ENCODE data around the gene PSIP1.
A peak's percentile ranks its signal among the peaks of the same experiment; 100 is the strongest.
"Not testable (repeated sequence)": the region's sequence is repeated elsewhere in the genome, so short reads cannot be mapped to it uniquely, and the experiment has no call there.

PSIP1 gene

DNA sequence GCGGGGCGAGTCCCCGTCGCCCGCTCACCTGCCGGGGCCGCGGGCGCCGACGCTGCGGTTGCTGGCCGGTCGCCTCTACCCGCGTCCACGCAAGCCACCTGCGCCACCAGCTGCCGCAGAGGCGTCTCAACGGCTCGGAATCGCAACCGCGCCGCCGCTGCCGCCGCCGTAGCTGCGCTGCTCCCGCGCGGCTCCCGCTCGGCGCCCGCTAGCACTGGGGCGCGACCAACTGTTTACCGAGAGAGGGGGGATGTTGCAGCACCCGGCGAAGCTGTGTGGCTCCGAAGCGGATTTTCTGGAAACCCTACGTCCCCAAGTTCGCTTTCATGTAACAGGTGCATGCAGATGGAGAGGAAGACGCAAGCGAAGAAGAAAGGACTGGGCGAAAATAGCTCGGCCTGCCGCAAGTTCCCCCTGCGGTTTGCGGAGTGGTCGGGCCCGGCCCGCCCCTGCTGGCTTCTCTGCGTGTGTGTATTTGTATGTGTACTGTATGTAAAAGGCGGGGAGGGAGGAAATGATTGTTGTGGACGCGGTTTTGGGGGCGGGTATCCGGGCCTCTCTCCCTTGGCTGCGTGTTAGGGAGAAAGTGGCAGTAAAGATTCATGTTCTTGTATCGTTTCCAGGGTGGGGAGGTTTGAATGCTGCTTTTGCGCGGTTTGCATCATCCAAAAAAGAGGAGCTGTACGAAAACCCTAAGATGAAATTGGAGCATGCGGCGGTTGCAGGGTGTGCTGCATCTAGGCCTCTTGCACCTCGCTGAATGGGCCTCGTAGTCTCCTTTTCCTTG, at the start of gene PSIP1:
Gene PSIP1 (minus strand): TSS at position 182 of the 787 bp plus-strand sequence. CDS start 782 bp downstream, outside the sequence.
- DNase-seq (ENCODE audit: low read depth): peak; percentile 70

- no peak for DNase-seq (ENCODE audit: low read depth)
These were observed 42.7 kb upstream of the PSIP1 start for GRCh38 chr9:15553528-15553898.

DNA sequence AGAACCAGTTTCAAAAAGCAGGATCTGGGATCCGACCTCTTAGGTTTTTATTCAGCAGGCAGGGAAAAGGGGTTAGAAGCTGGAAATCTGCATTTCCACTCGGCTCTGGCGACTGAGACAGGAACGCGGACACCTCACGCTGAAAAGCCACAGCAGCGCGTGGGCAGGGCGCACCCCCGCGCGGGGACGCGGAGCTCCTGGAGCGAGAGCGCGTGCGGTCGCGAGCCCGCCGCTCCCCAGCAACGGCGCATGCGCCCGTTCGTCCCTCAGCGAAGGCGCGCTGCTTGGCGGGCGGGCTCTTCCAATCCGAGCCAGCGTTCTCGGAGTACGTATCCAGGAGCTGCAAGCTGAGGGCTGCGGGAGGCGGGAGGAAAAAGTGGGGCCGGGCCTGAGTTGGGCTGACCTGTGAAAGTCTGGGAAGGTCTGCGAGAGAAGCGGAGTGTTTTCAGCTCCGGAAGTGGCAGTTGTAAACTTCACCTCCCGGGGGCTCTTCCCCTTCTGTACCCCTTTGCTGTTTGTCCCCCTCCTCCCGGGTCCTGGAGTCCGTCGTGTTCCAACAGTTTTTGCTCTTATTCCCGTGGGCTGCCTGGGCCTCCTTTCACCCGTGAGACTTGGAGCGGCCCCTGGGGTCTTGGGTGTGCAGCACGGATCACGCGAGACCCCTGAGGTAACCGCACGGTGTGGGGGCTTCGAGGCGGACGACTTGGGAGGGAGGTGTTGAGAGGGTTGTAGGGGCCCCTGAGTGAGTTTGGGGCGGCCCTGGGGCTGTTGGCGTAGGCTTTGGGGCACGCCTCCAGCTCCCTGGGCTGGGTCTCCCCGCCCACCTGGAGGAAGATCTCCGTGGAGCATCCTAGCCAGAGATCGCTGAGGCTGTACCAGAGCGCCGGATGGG, 42.1 kb upstream of the PSIP1 start, which contains the start of gene CCDC171:
Gene CCDC171 (plus strand): TSS at position 408 of the 892 bp plus-strand sequence. CDS start 11,046 bp downstream, outside the sequence.
- DNase-seq (ENCODE audit: low read depth): peak; percentile 72

GRCh38 chr9:15549611-15550010, 38.8 kb upstream of the PSIP1 start:
- DNase-seq (ENCODE audit: low read depth): no peak

DNA sequence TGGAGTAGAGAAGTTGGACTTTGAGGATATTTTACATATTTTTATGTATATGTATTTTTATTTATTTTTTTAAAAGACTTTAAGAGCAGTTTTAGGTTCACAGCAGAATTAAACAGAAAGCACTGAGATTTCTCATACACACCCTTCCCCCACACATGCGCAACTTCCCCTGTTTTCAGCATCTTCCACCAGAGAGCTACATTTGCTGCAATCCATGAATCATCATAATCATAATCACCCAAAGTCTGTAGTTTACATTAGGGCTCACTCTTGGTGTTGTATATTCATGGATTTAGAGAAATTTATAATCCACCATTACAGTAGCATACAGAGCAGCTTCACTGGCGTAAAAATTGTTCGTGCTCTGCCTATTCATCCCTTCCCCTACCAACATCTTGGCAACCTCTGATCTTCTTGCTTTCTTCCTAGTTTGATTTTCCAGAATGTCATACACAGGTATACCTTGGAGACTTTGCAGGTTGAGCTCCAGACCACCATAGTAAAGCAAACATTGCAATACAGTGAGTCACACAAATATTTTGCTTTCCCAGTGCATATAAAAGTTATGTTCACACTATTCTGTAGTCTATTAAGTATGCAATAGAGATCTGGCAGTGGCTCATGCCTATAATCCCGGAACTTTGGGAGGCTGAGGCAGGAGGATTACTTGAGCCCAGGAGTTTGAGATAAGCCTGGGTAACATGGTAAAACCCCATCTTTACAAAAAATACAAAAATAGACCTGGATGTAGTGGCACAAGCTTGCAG, 32.5 kb upstream of the PSIP1 start:
- no peak for DNase-seq (ENCODE audit: low read depth)

DNA sequence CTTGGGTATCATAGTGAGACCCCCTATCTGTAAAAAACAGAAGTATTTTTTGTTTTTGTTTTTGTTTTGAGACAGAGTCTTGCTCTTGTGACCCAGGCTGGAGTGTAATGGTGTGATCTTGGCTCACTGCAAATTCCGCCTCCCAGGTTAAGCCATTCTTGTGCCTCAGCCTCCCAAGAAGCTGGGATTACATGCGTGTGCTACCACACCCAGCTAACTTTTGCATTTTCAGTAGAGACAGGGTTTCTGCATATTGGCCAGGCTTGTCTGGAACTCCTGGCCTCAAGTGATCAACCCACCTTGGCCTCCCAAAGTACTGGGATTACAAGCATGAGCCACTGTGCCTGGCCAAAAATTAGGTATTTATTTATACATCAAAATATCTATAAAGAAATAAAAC, 31.9 kb upstream of the PSIP1 start:
- no peak for DNase-seq (ENCODE audit: low read depth)

- no peak for DNase-seq (ENCODE audit: low read depth)
These were observed 31.1 kb upstream of the PSIP1 start for GRCh38 chr9:15541872-15542271.

DNA sequence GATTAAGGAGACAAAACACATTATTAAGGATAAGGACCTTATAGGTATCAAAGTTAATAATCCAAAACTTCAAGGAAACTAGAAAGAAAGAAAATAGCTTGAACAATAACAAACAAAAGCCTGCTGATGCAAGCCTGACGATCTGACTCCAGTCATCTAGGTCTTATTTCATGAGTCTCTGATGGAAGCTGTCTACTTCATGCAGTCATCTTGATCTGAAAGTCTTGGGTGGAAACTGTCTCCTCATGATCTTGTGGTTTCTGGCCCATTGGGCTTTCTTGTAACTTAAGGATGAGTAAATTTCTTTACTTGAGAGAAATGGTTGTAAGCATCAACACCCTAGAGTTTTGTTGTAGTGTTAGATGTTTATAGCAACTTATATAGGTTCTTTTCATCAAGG, 20.6 kb upstream of the PSIP1 start:
- DNase-seq (ENCODE audit: low read depth): no peak

- DNase-seq (ENCODE audit: low read depth): no peak
These were observed 19.0 kb upstream of the PSIP1 start for GRCh38 chr9:15529566-15530324.

- DNase-seq (ENCODE audit: low read depth): not testable (repeated sequence)
These were observed 16.3 kb upstream of the PSIP1 start for GRCh38 chr9:15527035-15527434.

- DNase-seq (ENCODE audit: low read depth): no peak
These were observed 15.2 kb upstream of the PSIP1 start for GRCh38 chr9:15525958-15526357.

GRCh38 chr9:15524845-15525455, 14.2 kb upstream of the PSIP1 start:
- no peak for DNase-seq (ENCODE audit: low read depth)

- no peak for DNase-seq (ENCODE audit: low read depth)
These were observed 11.5 kb upstream of the PSIP1 start for GRCh38 chr9:15522130-15522755.

- DNase-seq (ENCODE audit: low read depth): no peak
These were observed 10.5 kb upstream of the PSIP1 start for GRCh38 chr9:15521254-15521653.

DNA sequence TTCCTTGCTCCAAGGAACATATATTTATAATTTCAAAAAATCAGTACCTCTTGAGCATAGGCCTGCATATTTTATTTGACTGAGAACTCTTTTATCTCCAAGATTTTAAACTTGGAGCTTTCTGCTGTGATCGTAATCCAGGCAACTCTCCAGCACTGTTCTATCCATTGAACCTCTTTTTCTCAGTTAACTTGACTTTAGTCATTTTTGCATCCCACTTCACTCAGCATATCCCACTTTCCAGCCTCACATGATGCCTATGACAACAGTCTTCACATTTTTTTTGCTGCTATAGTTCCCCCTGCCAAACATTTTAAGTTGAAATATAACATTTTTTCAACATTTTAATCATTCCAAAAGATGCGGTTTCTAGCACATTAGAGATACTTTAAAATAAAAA, 9.1 kb upstream of the PSIP1 start:
- DNase-seq (ENCODE audit: low read depth): no peak

DNA sequence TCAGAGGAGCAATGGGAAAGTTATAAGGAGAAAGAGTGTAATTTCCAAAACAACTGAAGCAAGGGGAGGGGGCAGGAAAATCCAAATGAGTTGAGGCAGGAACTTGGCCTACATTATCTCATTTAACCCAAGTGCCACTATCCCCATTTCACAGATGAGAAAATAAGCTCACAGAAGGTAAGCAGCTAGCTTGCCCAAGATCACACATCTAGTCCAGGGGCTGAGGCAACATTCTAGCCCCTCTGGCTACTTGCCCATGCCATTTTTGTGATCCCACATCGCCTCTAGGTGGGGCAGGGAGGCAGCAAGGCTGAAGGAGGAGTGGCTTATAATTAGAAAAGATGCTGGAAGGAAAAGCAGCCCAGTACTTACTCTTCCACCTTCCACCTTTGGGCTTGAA, 2.6 kb upstream of the PSIP1 start:
- DNase-seq (ENCODE audit: low read depth): no peak

DNA sequence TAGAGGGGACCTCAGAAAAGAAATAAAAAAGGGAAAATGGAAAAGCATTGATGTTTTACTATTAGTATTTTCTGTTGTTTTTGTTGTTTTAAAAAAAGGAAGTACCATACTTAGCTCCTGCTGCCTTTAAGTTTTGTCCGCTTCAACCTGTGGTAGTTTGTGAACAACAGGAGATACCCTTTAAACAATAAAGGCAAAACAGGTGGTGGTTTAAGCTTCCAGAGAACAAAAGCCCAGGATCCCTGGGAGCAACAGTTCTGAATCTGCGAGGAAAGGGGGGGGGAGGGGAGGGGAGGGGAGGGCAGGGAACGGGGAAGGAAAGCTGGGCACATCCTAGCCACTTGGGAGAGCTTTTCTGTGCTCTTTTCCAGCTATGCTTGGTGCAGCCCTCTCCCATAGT, 2.1 kb upstream of the PSIP1 start:
- DNase-seq (ENCODE audit: low read depth): no peak

DNA sequence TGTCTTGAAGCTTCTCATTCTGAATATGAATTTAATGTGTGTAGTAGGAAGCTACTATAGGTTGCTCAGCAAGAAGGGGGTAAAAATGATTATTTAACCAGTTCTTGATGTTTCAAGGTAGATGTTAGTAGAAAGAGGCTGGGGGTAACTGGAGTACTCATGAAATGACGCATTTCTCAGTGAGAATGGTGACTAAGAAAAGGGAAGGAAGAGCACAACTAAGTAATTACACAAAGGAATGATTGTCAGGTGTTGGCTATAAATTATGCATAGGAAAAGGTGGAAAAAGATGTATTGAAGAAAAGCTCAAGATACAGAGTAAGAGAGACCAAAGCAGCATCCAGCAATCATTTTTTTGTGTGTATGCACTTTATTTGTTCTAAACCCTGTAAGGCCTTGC, 1.4 kb upstream of the PSIP1 start:
- no peak for DNase-seq (ENCODE audit: low read depth)

- DNase-seq (ENCODE audit: low read depth): peak; percentile 31
These were observed 610 bp downstream of the PSIP1 start for GRCh38 chr9:15509931-15510788.

- DNase-seq (ENCODE audit: low read depth): no peak
These were observed 4.8 kb downstream of the PSIP1 start for GRCh38 chr9:15505921-15506320.
